ENCODE results near the gene TIMMDC1. TPM values are rescaled to one million over a fixed set of nuclear protein-coding genes. Genes with fewer than 3 reads are reported as not detected.
A peak's percentile ranks its signal among the peaks of the same experiment; 100 is the strongest.

Gene TIMMDC1, protein sequence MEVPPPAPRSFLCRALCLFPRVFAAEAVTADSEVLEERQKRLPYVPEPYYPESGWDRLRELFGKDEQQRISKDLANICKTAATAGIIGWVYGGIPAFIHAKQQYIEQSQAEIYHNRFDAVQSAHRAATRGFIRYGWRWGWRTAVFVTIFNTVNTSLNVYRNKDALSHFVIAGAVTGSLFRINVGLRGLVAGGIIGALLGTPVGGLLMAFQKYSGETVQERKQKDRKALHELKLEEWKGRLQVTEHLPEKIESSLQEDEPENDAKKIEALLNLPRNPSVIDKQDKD
- total RNA-seq: 10 to 100 TPM; 72.3 to 80.9 TPM
- polyA plus RNA-seq: 10 to 100 TPM; 72.2 to 75.2 TPM

DNA sequence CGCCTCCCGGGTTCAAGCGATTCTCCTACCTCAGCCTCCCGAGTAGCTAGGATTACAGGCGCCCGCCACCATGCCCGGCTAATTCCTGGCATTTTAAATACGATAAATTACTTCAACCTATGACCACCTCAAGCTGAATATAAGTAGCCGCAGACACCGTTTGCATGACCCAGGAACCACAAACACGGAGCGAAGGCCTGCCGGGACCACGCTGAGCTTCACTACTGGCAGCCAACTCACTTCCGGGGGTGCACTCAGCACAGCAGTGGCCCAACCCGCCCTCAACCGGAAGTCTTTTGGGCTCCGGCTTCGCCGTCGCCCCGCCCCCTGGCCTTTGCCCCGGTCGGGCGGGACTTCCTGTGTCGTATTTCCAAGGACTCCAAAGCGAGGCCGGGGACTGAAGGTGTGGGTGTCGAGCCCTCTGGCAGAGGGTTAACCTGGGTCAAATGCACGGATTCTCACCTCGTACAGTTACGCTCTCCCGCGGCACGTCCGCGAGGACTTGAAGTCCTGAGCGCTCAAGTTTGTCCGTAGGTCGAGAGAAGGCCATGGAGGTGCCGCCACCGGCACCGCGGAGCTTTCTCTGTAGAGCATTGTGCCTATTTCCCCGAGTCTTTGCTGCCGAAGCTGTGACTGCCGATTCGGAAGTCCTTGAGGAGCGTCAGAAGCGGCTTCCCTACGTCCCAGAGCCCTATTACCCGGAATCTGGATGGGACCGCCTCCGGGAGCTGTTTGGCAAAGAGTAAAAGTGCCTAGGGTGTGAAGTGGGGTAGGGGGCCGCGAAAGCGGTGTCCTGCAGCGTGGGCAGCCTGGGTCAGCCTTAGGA lies at the start of gene TIMMDC1:
TIMMDC1 (plus strand) TSS at position 362 of the 826 bp plus-strand sequence; CDS start at position 549, 187 bp downstream.
- Mint-ChIP-seq H3K27me3 (no peaks in the 10 kb centered on the region), H3K4me3 (peak within 1 kb of the TSS; percentile 98 to 100 (median 99)), H3K9me3 (no peaks in the 10 kb centered on the region), H3K4me1 (peaks cover 13 to 42% (median 33%) of the 10 kb centered on the region in 4 donors), H3K27ac (peak within 1 kb of the TSS; percentile 99 to 100 (median 100)), H3K36me3 (peaks cover 0 to 17% of the 10 kb centered on the region in 2 donors)
- peaks cover 31% of the 10 kb centered on the region for H3K4me1 ChIP-seq (ENCODE audit: insufficient read depth, low read length)
- H3K9me3 ChIP-seq (ENCODE audit: control insufficient read depth in 1 of 2, low read length in 2 of 2): no peaks in the 10 kb centered on the region
- H3K27ac ChIP-seq (ENCODE audit: low read depth, low read length): peak within 1 kb of the TSS; percentile 92
- peak; percentile 96 to 98 (median 97) for DNase-seq
- ChIA-PET CTCF (ENCODE audit: partially characterized antibody) (interaction anchor here (1.0 to 2.2 kb wide), 4 partner anchors 25 to 204 kb away, joined by 4 to 6 read pairs (median 5); partner anchors contain the start of genes ARHGAP31, POGLUT1 and TMEM39A), POLR2A (ENCODE audit: partially characterized antibody) (interaction anchor here (0.6 to 6.2 kb wide), 22 partner anchors 9 to 1097 kb away, joined by 3 to 204 read pairs (median 3); partner anchors contain the start of genes ARHGAP31, B4GALT4, COX17 and GSK3B)
- intact Hi-C loops (cut with micrococcal nuclease): loop anchor here (1.0 kb wide), 5 partner anchors 29 to 596 kb away; partner anchors contain the start of genes B4GALT4, COX17, GSK3B and TMEM39A
- peaks cover 2% of the 10 kb centered on the region for H3K36me3 ChIP-seq (ENCODE audit: insufficient read depth, low read length)
- no peaks in the 10 kb centered on the region for H3K27me3 ChIP-seq (ENCODE audit: insufficient read depth, low read length)
- peak within 1 kb of the TSS; percentile 82 to 93 for H3K4me3 ChIP-seq (ENCODE audit: low read length in 2 of 2)

DNA sequence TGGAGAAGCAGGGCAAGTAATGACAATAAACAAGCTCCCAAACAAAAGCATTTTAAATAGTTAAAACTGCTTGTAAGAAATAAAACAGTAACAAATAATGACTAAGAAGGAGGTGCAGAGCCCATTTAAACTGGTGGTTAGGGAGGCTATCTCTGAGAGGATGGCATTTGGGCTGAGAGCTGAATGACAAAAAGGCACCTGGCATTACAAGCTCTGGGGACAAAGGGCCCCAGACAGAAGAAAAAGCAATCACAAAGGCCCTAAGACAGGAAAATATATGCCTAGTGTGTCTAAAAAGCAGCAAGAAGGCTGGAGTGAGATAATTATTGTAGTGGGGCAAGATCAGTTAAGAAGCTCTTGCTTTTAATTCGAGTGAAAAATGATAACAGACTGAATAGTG lies 44.5 kb upstream of the TIMMDC1 start:
- DNase-seq: no peak
- no peaks in the 10 kb centered on the region for H3K4me1 ChIP-seq (ENCODE audit: insufficient read depth, low read length)
- H3K27ac ChIP-seq (ENCODE audit: low read depth, low read length): no peak overlapping the region
- Mint-ChIP-seq H3K9me3 (no peaks in the 10 kb centered on the region), H3K4me3 (no peak overlapping the region), H3K36me3 (peaks cover 57 to 75% of the 10 kb centered on the region in 2 donors), H3K27ac (peak overlapping the region in 1 of 7 donors; percentile 37), H3K4me1 (peaks cover 13 to 33% (median 17%) of the 10 kb centered on the region in 4 donors), H3K27me3 (no peaks in the 10 kb centered on the region)
- no peak overlapping the region for H3K4me3 ChIP-seq (ENCODE audit: low read length in 2 of 2)
- ChIA-PET POLR2A (ENCODE audit: partially characterized antibody) (interaction anchor here (0.9 kb wide), 1 partner anchor 10 kb away, joined by 4 read pairs; the partner anchor contains the start of gene TMEM39A), CTCF (ENCODE audit: partially characterized antibody) (no interaction called here)
- H3K27me3 ChIP-seq (ENCODE audit: insufficient read depth, low read length): no peaks in the 10 kb centered on the region
- H3K36me3 ChIP-seq (ENCODE audit: insufficient read depth, low read length): peaks cover 60% of the 10 kb centered on the region
- intact Hi-C loops (cut with micrococcal nuclease): no loop called here
- no peaks in the 10 kb centered on the region for H3K9me3 ChIP-seq (ENCODE audit: control insufficient read depth in 1 of 2, low read length in 2 of 2)

DNA sequence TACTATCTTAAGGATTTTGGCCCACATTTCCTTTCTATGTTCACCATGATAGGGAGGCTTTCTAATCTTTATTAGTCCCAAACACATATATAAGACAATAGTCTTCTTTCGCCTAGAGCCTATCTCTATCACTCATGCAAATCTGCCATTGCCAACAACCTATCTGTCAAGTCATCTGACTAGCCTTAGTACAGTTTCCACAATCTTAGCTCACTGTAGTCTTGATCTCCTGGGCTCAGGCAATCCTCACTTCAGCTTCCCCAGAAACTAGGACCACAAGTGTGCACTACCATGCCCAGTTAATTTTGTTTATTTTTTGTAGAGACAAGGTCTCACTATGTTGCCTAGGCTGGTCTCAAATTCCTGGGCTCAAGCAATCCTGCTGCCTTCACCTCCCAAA lies 41.9 kb upstream of the TIMMDC1 start:
- H3K9me3 Mint-ChIP-seq: no peaks in the 10 kb centered on the region
- no peaks in the 10 kb centered on the region for H3K27me3 ChIP-seq (ENCODE audit: insufficient read depth, low read length)
- peaks cover 62% of the 10 kb centered on the region for H3K36me3 ChIP-seq (ENCODE audit: insufficient read depth, low read length)
- no peak for DNase-seq
- no peaks in the 10 kb centered on the region for H3K9me3 ChIP-seq (ENCODE audit: control insufficient read depth in 1 of 2, low read length in 2 of 2)
- CTCF ChIA-PET (ENCODE audit: partially characterized antibody): no interaction called here
- no peak overlapping the region for H3K4me3 Mint-ChIP-seq
- H3K4me3 ChIP-seq (ENCODE audit: low read length in 2 of 2): no peak overlapping the region
- POLR2A ChIA-PET (ENCODE audit: partially characterized antibody): no interaction called here
- H3K36me3 Mint-ChIP-seq: peaks cover 58 to 82% of the 10 kb centered on the region in 2 donors
- H3K27me3 Mint-ChIP-seq: no peaks in the 10 kb centered on the region
- H3K4me1 Mint-ChIP-seq: peaks cover 23 to 53% (median 35%) of the 10 kb centered on the region in 4 donors
- intact Hi-C loops (cut with micrococcal nuclease): no loop called here
- peaks cover 5% of the 10 kb centered on the region for H3K4me1 ChIP-seq (ENCODE audit: insufficient read depth, low read length)
- peak overlapping the region in 2 of 7 donors; percentile 61 to 82 for H3K27ac Mint-ChIP-seq
- H3K27ac ChIP-seq (ENCODE audit: low read depth, low read length): no peak overlapping the region

GRCh38 chr3:119457246-119457645 lies 41.1 kb upstream of the TIMMDC1 start:
- ChIA-PET CTCF (ENCODE audit: partially characterized antibody) (no interaction called here), POLR2A (ENCODE audit: partially characterized antibody) (interaction anchor here (0.7 kb wide), 1 partner anchor 11 kb away, joined by 3 read pairs; the partner anchor contains the start of gene POGLUT1)
- H3K9me3 ChIP-seq (ENCODE audit: control insufficient read depth in 1 of 2, low read length in 2 of 2): no peaks in the 10 kb centered on the region
- intact Hi-C loops (cut with micrococcal nuclease): no loop called here
- peak overlapping the region in 1 of 7 donors; percentile 61 for H3K27ac Mint-ChIP-seq
- H3K4me1 ChIP-seq (ENCODE audit: insufficient read depth, low read length): peaks cover 13% of the 10 kb centered on the region
- H3K4me3 ChIP-seq (ENCODE audit: low read length in 2 of 2): no peak overlapping the region
- no peak overlapping the region for H3K27ac ChIP-seq (ENCODE audit: low read depth, low read length)
- no peaks in the 10 kb centered on the region for H3K9me3 Mint-ChIP-seq
- peaks cover 22 to 60% (median 39%) of the 10 kb centered on the region in 4 donors for H3K4me1 Mint-ChIP-seq
- no peak for DNase-seq
- peaks cover 59% of the 10 kb centered on the region for H3K36me3 ChIP-seq (ENCODE audit: insufficient read depth, low read length)
- no peak overlapping the region for H3K4me3 Mint-ChIP-seq
- H3K27me3 ChIP-seq (ENCODE audit: insufficient read depth, low read length): no peaks in the 10 kb centered on the region
- no peaks in the 10 kb centered on the region for H3K27me3 Mint-ChIP-seq
- H3K36me3 Mint-ChIP-seq: peaks cover 53 to 78% of the 10 kb centered on the region in 2 donors

DNA sequence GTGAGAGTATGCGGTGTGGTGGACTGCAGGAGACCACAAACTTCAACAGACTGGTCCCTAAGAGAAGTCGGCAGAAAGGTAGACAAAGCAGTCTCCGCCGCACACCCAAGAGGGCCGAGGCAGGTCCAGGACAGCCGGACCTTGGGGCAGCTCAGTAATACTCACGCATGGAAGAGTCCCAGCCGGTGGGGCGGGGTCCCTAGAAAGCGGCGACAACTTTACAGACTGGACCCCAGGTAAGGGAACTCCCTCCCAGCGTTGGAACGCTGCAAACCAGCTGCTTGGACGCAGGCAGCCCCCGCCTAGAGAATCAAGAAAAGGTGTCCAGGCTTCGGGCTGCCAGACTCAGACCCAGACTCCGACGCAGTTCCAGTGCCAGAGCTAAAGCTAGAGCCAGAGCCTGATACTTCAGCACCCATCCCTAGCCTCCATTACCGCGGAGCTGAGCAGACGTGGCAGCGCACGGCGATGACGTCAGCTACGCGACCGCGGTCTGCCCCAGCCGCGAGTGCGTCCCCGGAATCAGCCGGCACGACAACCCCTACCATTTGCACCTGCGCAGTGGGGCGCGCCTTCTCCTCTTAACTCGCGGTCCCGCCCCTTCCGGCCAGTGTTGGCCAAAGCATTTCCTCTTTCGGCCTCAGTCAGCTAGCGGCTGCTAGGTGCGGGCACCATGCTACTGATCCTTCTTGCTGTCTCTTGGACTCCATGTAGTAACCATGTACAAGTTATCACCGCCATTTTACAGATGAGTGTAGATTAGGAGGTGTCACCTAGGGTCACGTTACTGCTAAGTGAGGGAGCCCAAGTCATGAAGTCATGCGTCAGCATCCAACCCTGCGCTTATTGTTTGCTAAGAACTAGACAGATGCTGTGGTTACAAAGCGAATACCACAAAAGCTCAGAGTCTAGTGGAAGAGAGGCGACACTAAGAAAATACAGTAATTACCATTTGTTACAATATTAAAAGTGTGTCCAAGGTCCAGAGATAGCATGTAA lies 34.9 kb upstream of the TIMMDC1 start, which contains the start of gene TMEM39A:
TMEM39A (minus strand) TSS at position 445 of the 999 bp plus-strand sequence. CDS start 1,541 bp downstream, outside the sequence.
- DNase-seq: peak; percentile 98 to 99 (median 99)
- H3K36me3 Mint-ChIP-seq: peaks cover 16 to 43% of the 10 kb centered on the region in 2 donors
- peaks cover 0 to 2% of the 10 kb centered on the region in 2 donors for H3K27me3 Mint-ChIP-seq
- H3K4me3 ChIP-seq (ENCODE audit: low read length in 2 of 2): peak within 1 kb of the TSS; percentile 91 to 98
- H3K36me3 ChIP-seq (ENCODE audit: insufficient read depth, low read length): peaks cover 19% of the 10 kb centered on the region
- ChIA-PET POLR2A (ENCODE audit: partially characterized antibody) (interaction anchor here (0.8 to 11.5 kb wide), 19 partner anchors 9 to 886 kb away, joined by 3 to 204 read pairs (median 6); partner anchors contain the start of genes ARHGAP31, B4GALT4, COX17 and GSK3B), CTCF (ENCODE audit: partially characterized antibody) (interaction anchor here (1.1 to 2.9 kb wide), 8 partner anchors 18 to 244 kb away, joined by 3 to 8 read pairs (median 4); partner anchors contain the start of genes ARHGAP31, B4GALT4 and TIMMDC1)
- intact Hi-C loops (cut with micrococcal nuclease): loop anchor here (1.0 to 10.0 kb wide), 9 partner anchors 35 to 1279 kb away; partner anchors contain the start of genes ARHGAP31, COX17, GSK3B and GTF2E1
- H3K27ac Mint-ChIP-seq: peak within 1 kb of the TSS; percentile 98 to 99 (median 99)
- no peaks in the 10 kb centered on the region for H3K9me3 ChIP-seq (ENCODE audit: control insufficient read depth in 1 of 2, low read length in 2 of 2)
- peaks cover 24 to 58% (median 38%) of the 10 kb centered on the region in 4 donors for H3K4me1 Mint-ChIP-seq
- peak within 1 kb of the TSS; percentile 91 for H3K27ac ChIP-seq (ENCODE audit: low read depth, low read length)
- H3K4me1 ChIP-seq (ENCODE audit: insufficient read depth, low read length): peaks cover 33% of the 10 kb centered on the region
- peaks cover 0 to 5% (median 0%) of the 10 kb centered on the region in 8 donors for H3K9me3 Mint-ChIP-seq
- H3K27me3 ChIP-seq (ENCODE audit: insufficient read depth, low read length): no peaks in the 10 kb centered on the region
- peak within 1 kb of the TSS; percentile 93 to 97 (median 95) for H3K4me3 Mint-ChIP-seq

GRCh38 chr3:119468041-119468440 lies 30.3 kb upstream of the TIMMDC1 start:
- CTCF ChIA-PET (ENCODE audit: partially characterized antibody): interaction anchor here (1.0 to 1.9 kb wide), 2 partner anchors 9 to 30 kb away, joined by 3 to 6 read pairs; partner anchors contain the start of gene TIMMDC1
- Histone ChIP-seq H3K36me3 (ENCODE audit: insufficient read depth, low read length) (peaks cover 11% of the 10 kb centered on the region), H3K4me1 (ENCODE audit: insufficient read depth, low read length) (peaks cover 30% of the 10 kb centered on the region), H3K27ac (ENCODE audit: low read depth, low read length) (peak overlapping the region; percentile 92), H3K9me3 (ENCODE audit: control insufficient read depth in 1 of 2, low read length in 2 of 2) (no peaks in the 10 kb centered on the region), H3K27me3 (ENCODE audit: insufficient read depth, low read length) (no peaks in the 10 kb centered on the region), H3K4me3 (ENCODE audit: low read length in 2 of 2) (peak overlapping the region in 1 of 2 donors; percentile 84)
- Mint-ChIP-seq H3K4me1 (peaks cover 30 to 49% (median 38%) of the 10 kb centered on the region in 4 donors), H3K27ac (peak overlapping the region; percentile 79 to 96 (median 91)), H3K36me3 (peaks cover 13 to 37% of the 10 kb centered on the region in 2 donors), H3K4me3 (peak overlapping the region; percentile 92 to 98 (median 97)), H3K9me3 (peaks cover 0 to 5% (median 0%) of the 10 kb centered on the region in 8 donors), H3K27me3 (peaks cover 0 to 2% of the 10 kb centered on the region in 2 donors)
- no peak for DNase-seq
- intact Hi-C loops (cut with micrococcal nuclease): loop anchor here (1.0 to 10.0 kb wide), 2 partner anchors 175 to 877 kb away; partner anchors contain the start of gene LRRC58
- POLR2A ChIA-PET (ENCODE audit: partially characterized antibody): interaction anchor here (1.0 to 11.5 kb wide), 3 partner anchors 11 to 227 kb away, joined by 3 to 204 read pairs (median 3); partner anchors contain the start of genes B4GALT4 and TIMMDC1
